Esophagus muscularis mucosa (tissue), 3 donors: ENCODE measurements around the gene CCDC88A.
"Not testable (repeated sequence)": the region's sequence is repeated elsewhere in the genome, so short reads cannot be mapped to it uniquely, and the experiment has no call there.

Experiments
- POLR2A ChIP-seq: fragments of 450-650 bp; IDR thresholded peaks from one replicate; pipeline ENCODE4 v1.6.1; 2017; ENCODE audit warnings: antibody characterized with exemption, moderate library complexity, mild to moderate bottlenecking, low read depth
- TF ChIP-seq, protein P1 (sequence below), 3 experiments: fragments of 200-600 bp in 2 of 3; fragments of 450-650 bp in 1 of 3; sonication (generic) in 2 of 3; IDR thresholded peaks; one replicate each; pipeline ENCODE4 v1.5.1; 2017 to 2019; ENCODE audit warnings: antibody characterized with exemption in 3 of 3, mild to moderate bottlenecking in 2 of 3, moderate library complexity in 1 of 3

DNA sequence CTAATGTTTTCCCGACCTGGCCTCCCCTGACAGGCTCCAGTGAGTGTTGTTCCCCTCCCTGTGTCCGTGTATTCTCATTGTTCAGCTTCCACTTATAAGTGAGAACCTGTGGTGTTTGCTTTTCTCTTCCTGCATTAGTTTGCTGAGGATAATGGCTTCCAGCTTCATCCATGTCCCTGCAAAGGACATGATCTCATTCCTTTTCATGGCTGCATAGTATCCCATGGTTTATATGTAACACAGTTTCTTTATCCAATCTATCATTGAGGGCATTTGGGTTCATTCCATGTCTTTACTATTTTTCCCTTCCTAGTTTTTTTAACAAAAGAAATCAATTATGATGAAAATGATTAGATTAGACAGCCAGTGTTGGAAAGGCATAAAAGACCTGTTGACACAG is 63.5 kb downstream of the CCDC88A start:
- TF ChIP-seq, protein P1, sequence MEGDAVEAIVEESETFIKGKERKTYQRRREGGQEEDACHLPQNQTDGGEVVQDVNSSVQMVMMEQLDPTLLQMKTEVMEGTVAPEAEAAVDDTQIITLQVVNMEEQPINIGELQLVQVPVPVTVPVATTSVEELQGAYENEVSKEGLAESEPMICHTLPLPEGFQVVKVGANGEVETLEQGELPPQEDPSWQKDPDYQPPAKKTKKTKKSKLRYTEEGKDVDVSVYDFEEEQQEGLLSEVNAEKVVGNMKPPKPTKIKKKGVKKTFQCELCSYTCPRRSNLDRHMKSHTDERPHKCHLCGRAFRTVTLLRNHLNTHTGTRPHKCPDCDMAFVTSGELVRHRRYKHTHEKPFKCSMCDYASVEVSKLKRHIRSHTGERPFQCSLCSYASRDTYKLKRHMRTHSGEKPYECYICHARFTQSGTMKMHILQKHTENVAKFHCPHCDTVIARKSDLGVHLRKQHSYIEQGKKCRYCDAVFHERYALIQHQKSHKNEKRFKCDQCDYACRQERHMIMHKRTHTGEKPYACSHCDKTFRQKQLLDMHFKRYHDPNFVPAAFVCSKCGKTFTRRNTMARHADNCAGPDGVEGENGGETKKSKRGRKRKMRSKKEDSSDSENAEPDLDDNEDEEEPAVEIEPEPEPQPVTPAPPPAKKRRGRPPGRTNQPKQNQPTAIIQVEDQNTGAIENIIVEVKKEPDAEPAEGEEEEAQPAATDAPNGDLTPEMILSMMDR (IDR thresholded peaks at IDR 0.05), result not testable (repeated sequence)
- not testable (repeated sequence) for TF ChIP-seq POLR2A
